Stimulated activated CD8-positive, alpha-beta memory T cell treated with anti-CD3 and anti-CD28 coated beads, Interleukin-7, amount 100 ng/mL, for 48 hours (primary cell): ENCODE data around the gene PRR5.
"Not testable (repeated sequence)": the region's sequence is repeated elsewhere in the genome, so short reads cannot be mapped to it uniquely, and the experiment has no call there.

ENCODE experiments used
- DNase-seq, 2 donors: peaks; one replicate each; pipeline ENCODE4 v3.0.0-alpha.2; 2020; ENCODE audit warnings: low read depth in 1 of 2; ENCODE audit errors: extremely low read depth in 1 of 2

PRR5 gene

GRCh38 chr22:44672632-44673031, 29.4 kb upstream of the PRR5 start:
- no peak for DNase-seq

DNA sequence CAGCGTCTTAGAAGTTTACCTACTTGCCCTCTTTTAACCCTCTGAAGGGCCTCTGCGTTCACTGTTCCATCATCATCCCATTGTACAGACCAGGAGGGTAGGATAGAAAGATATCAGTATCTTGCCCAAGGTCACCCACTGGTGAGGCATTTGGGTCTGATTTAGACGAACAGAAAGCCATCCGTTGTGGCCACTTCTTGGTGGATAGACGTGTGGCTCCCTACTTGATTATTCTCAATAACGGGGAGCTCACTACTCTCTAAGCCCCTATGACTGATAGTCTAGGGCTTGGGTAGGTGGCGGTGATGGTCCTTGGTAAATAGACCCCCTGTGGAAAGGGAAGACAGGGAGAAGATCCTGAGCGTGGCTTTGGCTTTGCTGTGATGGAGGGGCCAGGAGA, 28.6 kb upstream of the PRR5 start:
- DNase-seq: no peak

DNA sequence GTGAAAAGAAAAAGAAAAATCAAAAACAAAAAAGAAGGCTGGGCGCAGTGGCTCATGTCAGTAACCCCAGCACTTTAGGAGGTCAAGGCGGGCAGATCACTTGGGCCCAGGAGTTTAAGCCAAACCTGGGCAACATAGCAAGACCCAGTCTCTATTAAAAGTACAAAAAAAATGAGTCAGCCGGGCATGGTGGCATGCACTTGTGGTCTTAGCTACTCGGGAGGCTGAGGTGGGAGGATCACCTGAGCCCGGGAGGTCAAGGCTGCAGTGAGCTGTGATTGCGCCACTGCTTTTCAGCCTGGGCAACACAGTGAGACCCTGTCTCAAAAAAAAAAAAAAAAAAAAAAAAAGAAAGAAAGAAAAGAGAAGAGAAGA, 26.0 kb upstream of the PRR5 start:
- not testable (repeated sequence) for DNase-seq

GRCh38 chr22:44676441-44677352, 25.3 kb upstream of the PRR5 start:
- no peak for DNase-seq

- DNase-seq: no peak
Observed at GRCh38 chr22:44677353-44677840, 24.6 kb upstream of the PRR5 start.

- no peak for DNase-seq
Observed at GRCh38 chr22:44677871-44678555, 24.0 kb upstream of the PRR5 start.

- no peak for DNase-seq
Observed at GRCh38 chr22:44678556-44679305, 23.3 kb upstream of the PRR5 start.

DNA sequence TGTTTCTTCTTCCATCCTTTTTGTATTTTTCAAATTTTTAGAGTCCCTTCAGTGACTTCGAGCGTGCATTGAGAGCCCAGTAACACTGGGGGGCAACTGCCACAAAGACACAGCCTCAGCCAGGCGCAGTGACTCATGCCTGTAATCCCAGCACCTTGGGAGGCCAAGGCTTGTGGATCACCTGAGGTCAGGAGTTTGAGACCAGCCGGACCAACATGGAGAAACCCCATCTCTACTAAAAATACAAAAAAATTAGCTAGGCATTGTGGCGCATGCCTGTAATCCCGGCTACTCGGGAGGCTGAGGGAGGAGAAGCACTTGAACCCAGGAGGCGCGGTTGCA, 22.7 kb upstream of the PRR5 start:
- DNase-seq: not testable (repeated sequence)

DNA sequence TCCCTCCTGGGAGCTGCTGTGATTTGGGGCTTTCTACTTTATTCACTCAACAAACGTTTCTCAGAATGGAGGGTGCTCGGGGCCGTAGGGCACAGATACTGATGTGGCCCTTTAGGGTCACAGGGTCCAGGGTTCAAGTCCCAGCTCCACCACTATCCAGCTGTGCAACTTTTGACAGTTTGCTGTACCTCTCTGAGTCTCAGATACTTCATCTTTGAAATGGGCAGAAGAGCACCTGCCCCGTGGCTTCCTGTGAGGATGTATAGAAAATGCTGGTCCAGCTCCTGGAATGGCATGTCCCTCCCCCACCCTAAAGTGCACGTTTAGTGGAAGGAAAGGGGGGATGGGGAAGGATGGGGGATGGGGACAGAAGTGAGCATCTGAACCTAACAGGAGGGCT, 21.9 kb upstream of the PRR5 start:
- no peak for DNase-seq

DNA sequence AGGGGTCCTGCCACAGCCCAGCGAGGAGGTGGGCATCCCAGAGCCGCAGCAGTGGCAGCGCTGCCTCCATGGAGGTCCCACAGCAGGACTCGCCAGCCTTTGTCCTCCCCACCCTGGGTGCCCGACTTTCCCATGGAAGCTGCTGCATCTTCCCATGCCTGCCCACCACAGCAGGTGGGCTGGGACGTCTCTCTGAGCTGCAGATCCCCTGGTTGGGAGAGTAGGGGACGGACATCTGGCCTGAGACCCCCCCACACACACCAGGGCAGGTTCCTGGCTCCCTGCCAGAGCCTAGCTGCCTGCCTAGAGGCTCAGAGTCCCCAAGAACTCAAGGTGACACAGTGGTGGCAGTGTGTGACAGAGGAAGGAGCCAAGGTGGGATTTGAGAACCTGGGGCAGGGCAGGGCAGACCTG, 21.5 kb upstream of the PRR5 start:
- DNase-seq: no peak

DNA sequence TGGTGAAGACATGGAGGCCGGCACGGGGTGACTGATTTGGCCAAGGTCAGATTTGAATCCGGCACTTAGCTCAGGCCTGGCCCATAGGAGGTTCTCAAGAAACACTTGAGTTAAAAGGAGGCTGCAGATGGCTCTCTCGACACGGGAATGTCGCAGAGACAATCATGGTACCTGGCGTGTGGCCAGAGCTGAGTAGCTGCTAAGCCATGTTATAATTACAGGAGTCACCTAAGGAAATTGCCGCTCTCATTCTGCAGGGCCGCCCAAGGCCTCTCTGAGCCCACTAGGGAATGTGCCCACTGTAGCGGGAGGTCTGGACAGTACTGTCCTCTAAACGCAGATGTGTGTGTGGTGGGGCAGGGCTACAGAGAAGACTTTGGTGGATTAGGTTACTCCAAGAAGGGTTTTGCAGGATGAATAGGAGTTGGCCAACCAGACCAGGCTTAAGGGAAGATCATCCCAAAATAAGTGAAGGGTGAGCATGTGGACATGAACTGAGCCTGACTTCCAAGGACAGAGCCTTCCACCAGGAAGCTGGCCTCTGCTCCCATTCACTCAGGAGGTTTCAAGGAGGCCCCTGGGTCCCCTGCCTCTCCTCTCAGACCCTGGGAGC, 19.3 kb upstream of the PRR5 start:
- no peak for DNase-seq

DNA sequence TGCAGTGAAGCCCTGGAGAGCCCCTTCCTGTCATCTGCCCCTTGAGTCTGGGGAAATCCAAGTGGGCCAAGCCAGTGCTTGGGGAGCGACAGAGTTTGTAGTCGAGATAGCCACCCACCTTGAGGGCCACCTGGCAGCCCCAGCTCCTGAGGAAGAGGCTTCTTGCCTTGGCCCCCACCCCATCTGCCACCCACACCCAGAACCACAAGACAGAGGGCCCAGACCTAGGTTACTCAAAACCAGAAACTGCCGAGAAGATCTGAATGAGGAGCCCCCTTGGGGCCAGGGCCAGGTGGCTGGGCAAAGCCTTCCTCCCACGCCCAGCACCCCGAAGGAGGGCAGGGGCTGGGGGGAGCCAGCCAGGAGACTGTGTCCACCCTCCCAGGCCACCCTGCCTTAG, 18.8 kb upstream of the PRR5 start:
- peak in 1 of 2 donors; percentile 54 for DNase-seq

DNA sequence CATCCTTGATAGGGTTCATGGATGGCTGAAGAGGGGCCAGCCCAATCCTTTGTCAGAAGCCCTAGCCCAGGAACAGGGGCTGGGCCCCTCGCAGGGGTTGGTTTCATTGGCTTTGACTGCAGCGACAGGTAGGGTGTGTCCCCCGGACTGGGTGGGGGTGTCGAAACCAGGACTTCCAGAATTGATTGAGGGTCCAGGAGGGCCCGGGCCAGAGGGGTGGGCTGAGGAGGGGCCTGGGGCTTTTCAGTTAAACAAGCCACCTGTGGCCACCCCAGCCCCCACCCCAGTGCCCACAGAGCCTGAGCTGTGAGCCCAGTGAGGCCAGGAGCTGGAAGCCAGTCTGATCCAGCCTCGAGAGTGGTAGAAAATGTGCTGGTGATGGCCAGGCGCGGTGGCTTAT, 18.1 kb upstream of the PRR5 start:
- DNase-seq: no peak

- peak; percentile 69 to 83 for DNase-seq
Observed at GRCh38 chr22:44684506-44685383, 17.3 kb upstream of the PRR5 start.

DNA sequence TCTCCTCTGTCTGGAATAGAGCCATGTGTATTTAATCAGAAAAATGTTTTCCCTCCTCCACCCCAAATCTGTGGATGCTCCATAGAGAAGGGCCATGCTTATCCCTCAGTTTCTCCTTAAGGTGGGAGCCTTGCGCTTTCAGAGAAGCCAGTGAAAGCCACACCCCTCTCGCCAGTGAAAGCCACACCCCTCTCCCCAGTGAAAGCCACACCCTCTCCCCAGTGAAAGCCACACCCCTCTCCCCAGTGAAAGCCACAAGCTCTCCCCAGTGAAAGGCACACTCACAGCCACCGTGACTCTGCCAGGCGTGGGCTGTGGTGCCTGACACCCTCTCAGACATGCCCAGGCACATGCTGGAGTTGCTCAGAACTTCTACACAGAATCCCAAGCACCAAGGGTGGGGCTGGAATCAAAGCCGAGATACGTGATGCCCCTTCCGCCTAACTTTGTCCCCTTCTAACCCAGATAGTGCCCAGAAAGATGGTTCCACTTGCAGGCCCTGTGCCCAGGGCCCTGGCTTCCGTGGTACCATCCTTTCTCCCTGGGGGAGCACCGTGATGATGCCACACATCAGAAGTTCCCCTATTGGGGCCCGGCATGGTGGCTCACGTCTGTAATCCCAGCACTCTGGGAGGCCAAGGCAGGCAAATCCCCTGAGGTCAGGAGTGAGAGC, 16.5 kb upstream of the PRR5 start:
- DNase-seq: peak; percentile 68 to 84

DNA sequence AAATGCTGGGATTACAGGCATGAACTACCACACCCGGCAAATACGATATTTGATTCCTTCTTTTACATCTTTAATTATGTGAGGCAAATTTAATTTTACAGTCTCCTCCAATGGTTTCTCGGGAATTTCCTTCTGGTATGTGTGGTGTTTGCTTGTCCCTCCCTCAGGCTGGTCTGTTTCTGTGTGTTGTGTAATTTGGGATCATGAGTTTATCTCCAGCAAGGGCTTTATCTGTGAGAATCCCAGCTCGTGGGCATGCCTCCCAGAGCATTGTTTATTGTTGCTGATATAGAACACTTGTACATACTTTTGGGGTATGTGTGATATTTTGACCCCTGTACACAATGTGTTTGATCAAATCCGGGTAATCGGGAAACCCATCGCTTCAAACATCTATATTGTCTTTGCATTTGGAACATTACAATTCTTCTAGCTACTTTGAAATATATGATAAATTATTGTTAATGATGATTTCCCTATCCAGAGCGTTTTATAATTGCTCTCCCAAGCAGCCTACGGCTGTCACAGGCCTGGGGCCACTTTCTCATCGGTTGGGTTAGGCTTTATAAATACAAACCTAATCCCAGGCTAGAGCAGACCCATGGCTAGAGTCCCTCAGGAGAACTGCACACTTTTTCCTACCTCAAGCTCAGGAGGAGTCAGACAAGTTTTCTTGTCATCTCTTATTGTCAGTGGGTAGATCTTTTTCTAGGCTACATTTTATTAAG, 15.0 kb upstream of the PRR5 start:
- DNase-seq: no peak

GRCh38 chr22:44689173-44689572, 12.8 kb upstream of the PRR5 start:
- no peak for DNase-seq

DNA sequence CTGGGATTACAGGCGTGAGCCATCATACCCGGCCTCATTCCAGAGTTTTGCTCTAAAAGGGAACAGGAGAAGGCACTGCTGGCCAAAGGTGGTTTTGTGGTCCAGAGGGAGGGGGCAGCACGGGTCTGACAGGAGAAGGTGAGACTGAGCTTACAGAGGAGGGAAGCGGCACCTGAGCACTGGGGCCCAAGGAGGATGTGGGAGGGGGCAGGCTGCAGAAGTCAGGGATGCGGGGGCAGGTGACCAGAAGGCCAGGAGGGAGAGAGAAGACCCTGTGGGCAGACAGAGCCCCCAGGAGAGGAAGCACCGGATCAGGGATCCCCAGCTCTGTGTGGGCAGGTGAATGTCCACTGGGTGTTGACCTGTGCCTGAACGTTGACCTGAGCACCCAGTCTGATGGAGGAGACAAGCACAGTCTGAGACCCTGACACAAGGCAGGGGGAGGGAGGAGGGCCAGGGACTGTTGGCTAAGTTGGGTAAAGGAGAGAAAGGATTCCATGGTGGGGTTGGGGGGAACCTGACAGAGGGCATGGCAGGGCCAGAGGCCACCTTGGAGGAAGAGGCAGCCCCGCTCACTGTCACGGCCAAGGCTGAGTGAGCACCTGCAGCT, 12.0 kb upstream of the PRR5 start:
- no peak for DNase-seq
